Measurements from ENCODE around the gene HCAR1.

DNA sequence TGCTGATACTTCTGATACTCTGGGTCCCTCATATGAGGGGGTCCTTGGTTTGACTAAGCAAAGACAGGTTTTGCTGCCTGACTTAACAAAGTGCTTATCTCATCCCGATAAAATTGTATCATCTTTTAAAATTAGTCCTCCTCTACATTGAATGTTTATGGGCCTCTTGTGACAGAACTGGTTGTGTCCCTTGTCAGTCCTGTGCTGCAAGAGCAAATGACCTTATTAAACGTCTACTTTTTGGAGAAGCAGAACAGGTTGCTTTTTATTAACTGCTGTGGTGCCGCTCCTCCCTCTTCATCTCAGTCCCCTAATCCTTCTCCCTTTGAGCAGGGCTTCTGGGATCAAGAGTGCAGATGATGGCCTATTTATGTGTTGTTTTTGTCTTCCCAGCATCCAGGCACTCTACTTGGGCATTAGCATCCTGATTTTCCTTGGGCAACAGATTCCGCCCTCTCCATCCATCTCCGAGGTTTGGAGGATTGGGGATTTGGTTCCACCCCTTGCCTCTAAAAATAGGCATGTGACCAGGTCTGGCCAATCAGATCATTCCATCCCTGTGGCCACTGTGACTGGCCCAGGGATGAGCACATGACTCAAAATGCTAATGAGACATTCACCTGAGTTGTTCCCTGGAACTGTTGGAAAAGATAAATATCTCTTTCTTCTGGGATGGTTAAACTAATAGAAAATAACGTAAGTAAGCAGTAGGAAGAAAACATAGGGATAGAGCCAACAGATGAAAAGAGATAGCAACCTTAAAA, 19.1 kb upstream of the HCAR1 start:
- TF ChIP-seq POLR2A (IDR thresholded peaks at IDR 0.05; ENCODE audit: low read depth, low read length) = no peak
- TF ChIP-seq POLR2AphosphoS5 (IDR thresholded peaks at IDR 0.05; ENCODE audit: low read depth, low read length) = no peak
- TF ChIP-seq PAX5 (IDR thresholded peaks at IDR 0.05; ENCODE audit: insufficient read depth, low read length, severe bottlenecking) = no peak

All from GM12891 (cell line).